ENCODE results near the gene OLIG1. TPM values are rescaled to one million over a fixed set of nuclear protein-coding genes. Genes with fewer than 3 reads are reported as not detected.

Gene OLIG1
- total RNA-seq, 1 donor from 2014 or later = not detected

- Histone ChIP-seq H3K27ac (no peak overlapping the region), H3K9me3 (no peaks in the 10 kb centered on the region), H3K36me3 (no peaks in the 10 kb centered on the region), H3K27me3 (peaks cover 18% of the 10 kb centered on the region), H3K4me1 (peaks cover 41% of the 10 kb centered on the region), H3K4me3 (no peak overlapping the region)
- DNase-seq (ENCODE audit: extremely low spot score in 2 of 2) = no peak
- no peak for TF ChIP-seq POLR2AphosphoS5 (IDR thresholded peaks at IDR 0.05; ENCODE audit: insufficient read depth in 1 of 2, low read depth in 1 of 2)
- no peak for TF ChIP-seq POLR2A (IDR thresholded peaks at IDR 0.05)
- no peak for TF ChIP-seq CTCF (IDR thresholded peaks at IDR 0.05)
- intact Hi-C loops (cut with DNase I) = no loop called here
Measured at GRCh38 chr21:33028287-33028670, 41.7 kb upstream of the OLIG1 start.

GRCh38 chr21:33028773-33029384 lies 41.1 kb upstream of the OLIG1 start:
- intact Hi-C loops (cut with DNase I) = no loop called here
- H3K36me3 ChIP-seq = no peaks in the 10 kb centered on the region
- no peak overlapping the region for H3K27ac ChIP-seq
- H3K27me3 ChIP-seq = peaks cover 18% of the 10 kb centered on the region
- no peak overlapping the region for H3K4me3 ChIP-seq
- TF ChIP-seq POLR2AphosphoS5 (IDR thresholded peaks at IDR 0.05; ENCODE audit: insufficient read depth in 1 of 2, low read depth in 1 of 2) = no peak
- no peak for TF ChIP-seq POLR2A (IDR thresholded peaks at IDR 0.05)
- TF ChIP-seq CTCF (IDR thresholded peaks at IDR 0.05) = no peak
- no peak for DNase-seq (ENCODE audit: extremely low spot score in 2 of 2)
- peaks cover 35% of the 10 kb centered on the region for H3K4me1 ChIP-seq
- no peaks in the 10 kb centered on the region for H3K9me3 ChIP-seq

GRCh38 chr21:33029385-33029921 lies 40.5 kb upstream of the OLIG1 start:
- intact Hi-C loops (cut with DNase I) = no loop called here
- H3K4me1 ChIP-seq = peaks cover 30% of the 10 kb centered on the region
- no peak overlapping the region for H3K27ac ChIP-seq
- no peaks in the 10 kb centered on the region for H3K9me3 ChIP-seq
- no peak overlapping the region for H3K4me3 ChIP-seq
- no peaks in the 10 kb centered on the region for H3K36me3 ChIP-seq
- no peak for TF ChIP-seq POLR2AphosphoS5 (IDR thresholded peaks at IDR 0.05; ENCODE audit: insufficient read depth in 1 of 2, low read depth in 1 of 2)
- TF ChIP-seq POLR2A (IDR thresholded peaks at IDR 0.05) = no peak
- no peak for TF ChIP-seq CTCF (IDR thresholded peaks at IDR 0.05)
- no peak for DNase-seq (ENCODE audit: extremely low spot score in 2 of 2)
- H3K27me3 ChIP-seq = peaks cover 17% of the 10 kb centered on the region

GRCh38 chr21:33029975-33030461 lies 39.9 kb upstream of the OLIG1 start:
- peaks cover 30% of the 10 kb centered on the region for H3K4me1 ChIP-seq
- H3K4me3 ChIP-seq = no peak overlapping the region
- H3K9me3 ChIP-seq = no peaks in the 10 kb centered on the region
- no peaks in the 10 kb centered on the region for H3K36me3 ChIP-seq
- intact Hi-C loops (cut with DNase I) = no loop called here
- TF ChIP-seq POLR2A (IDR thresholded peaks at IDR 0.05) (no peak), POLR2AphosphoS5 (IDR thresholded peaks at IDR 0.05; ENCODE audit: insufficient read depth in 1 of 2, low read depth in 1 of 2) (no peak), CTCF (IDR thresholded peaks at IDR 0.05) (no peak)
- DNase-seq (ENCODE audit: extremely low spot score in 2 of 2) = no peak
- no peak overlapping the region for H3K27ac ChIP-seq
- H3K27me3 ChIP-seq = peaks cover 11% of the 10 kb centered on the region

- peaks cover 11% of the 10 kb centered on the region for H3K27me3 ChIP-seq
- no peak for DNase-seq (ENCODE audit: extremely low spot score in 2 of 2)
- H3K4me1 ChIP-seq = peaks cover 27% of the 10 kb centered on the region
- H3K4me3 ChIP-seq = no peak overlapping the region
- H3K9me3 ChIP-seq = no peaks in the 10 kb centered on the region
- no peaks in the 10 kb centered on the region for H3K36me3 ChIP-seq
- TF ChIP-seq POLR2A (IDR thresholded peaks at IDR 0.05) = no peak
- TF ChIP-seq CTCF (IDR thresholded peaks at IDR 0.05) = no peak
- no peak for TF ChIP-seq POLR2AphosphoS5 (IDR thresholded peaks at IDR 0.05; ENCODE audit: insufficient read depth in 1 of 2, low read depth in 1 of 2)
- intact Hi-C loops (cut with DNase I) = no loop called here
- H3K27ac ChIP-seq = no peak overlapping the region
Measured at GRCh38 chr21:33030633-33031032, 39.3 kb upstream of the OLIG1 start.
